Measurements from ENCODE around the gene MYOF.

Gene MYOF

GRCh38 chr10:93457511-93457910 is 24.6 kb downstream of the MYOF start:
- no peak for TF ChIP-seq CTCF (IDR thresholded peaks at IDR 0.05; ENCODE audit: insufficient read depth, missing control alignments)
- DNase-seq (ENCODE audit: insufficient read length, low spot score) (no peak), FAIRE-seq (no peak)

GRCh38 chr10:93456480-93456879 is 25.7 kb downstream of the MYOF start:
- TF ChIP-seq CTCF (IDR thresholded peaks at IDR 0.05; ENCODE audit: insufficient read depth, missing control alignments) = no peak
- DNase-seq (ENCODE audit: insufficient read length, low spot score) = no peak
- FAIRE-seq = no peak

GRCh38 chr10:93454736-93455135 is 27.4 kb downstream of the MYOF start:
- TF ChIP-seq CTCF (IDR thresholded peaks at IDR 0.05; ENCODE audit: insufficient read depth, missing control alignments) = no peak
- FAIRE-seq = no peak

GRCh38 chr10:93454146-93454545 is 28.0 kb downstream of the MYOF start:
- TF ChIP-seq CTCF (IDR thresholded peaks at IDR 0.05; ENCODE audit: insufficient read depth, missing control alignments) = no peak
- DNase-seq (ENCODE audit: insufficient read length, low spot score) (no peak), FAIRE-seq (no peak)

More at GRCh38 chr10:93454736-93455135, 27.4 kb downstream of the MYOF start:
- no peak for DNase-seq (ENCODE audit: insufficient read length, low spot score)

- no peak for TF ChIP-seq CTCF (IDR thresholded peaks at IDR 0.05; ENCODE audit: insufficient read depth, missing control alignments)
- FAIRE-seq (no peak), DNase-seq (ENCODE audit: insufficient read length, low spot score) (no peak)
Observed at GRCh38 chr10:93452143-93452542, 30.0 kb downstream of the MYOF start.

DNA sequence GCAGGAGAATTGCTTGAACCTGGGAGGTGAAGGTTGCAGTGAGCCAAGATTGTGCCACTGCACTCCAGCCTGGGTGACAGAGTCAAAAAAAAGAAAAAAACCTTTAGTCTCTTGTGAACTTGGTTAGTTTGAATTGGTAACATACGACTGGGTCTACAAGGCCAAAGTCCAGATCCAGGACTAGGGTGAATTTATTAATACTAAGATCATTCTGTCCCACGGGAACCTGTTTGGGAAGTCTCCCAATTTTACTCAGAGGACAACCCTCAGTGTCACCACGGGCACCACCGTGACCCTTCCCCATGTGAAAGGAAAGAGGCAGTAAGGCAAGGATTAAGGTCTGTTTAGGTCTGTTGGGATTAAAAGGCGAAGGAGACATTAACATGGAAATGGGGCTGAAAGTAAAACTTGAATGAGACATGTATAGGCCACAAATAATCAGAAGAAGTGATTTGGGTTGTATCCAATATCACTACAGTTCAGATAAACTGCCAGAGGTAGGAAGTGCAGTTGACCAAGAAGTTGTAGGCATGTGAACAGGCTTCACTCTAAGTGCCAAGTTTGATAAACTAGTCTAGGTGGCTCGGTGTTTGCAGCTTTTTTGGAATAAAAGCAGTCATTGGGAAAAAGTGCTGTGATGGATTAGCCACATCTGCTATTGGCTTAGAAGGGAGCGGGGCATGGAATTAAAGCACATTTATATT is 30.7 kb downstream of the MYOF start:
- DNase-seq (ENCODE audit: insufficient read length, low spot score) (no peak), FAIRE-seq (no peak)
- no peak for TF ChIP-seq CTCF (IDR thresholded peaks at IDR 0.05; ENCODE audit: insufficient read depth, missing control alignments)

GRCh38 chr10:93447970-93448369 is 34.2 kb downstream of the MYOF start:
- DNase-seq (ENCODE audit: insufficient read length, low spot score) (no peak), FAIRE-seq (no peak)
- TF ChIP-seq CTCF (IDR thresholded peaks at IDR 0.05; ENCODE audit: insufficient read depth, missing control alignments) = no peak

All from D721Med (cell line).